Karpas-422 (cell line): ENCODE measurements around the gene DGLUCY. TPM values are rescaled to one million over a fixed set of nuclear protein-coding genes. Genes with fewer than 3 reads are reported as not detected.

Experiments
- DNase-seq: peaks from one replicate; pipeline ENCODE4 v3.0.0-alpha.2; 2015
- H2AFZ ChIP-seq: fragments of 200-600 bp; sonication (generic); 2 replicates; pipeline ENCODE4 v1.6.1; 2014; ENCODE audit warnings: antibody characterized with exemption, low read length, mixed read lengths
- H3K27ac ChIP-seq: fragments of 200-600 bp; sonication (generic); 2 replicates; pipeline ENCODE4 v1.5.1; 2014; ENCODE audit warnings: mild to moderate bottlenecking, low read length, moderate library complexity
- H3K27me3 ChIP-seq: fragments of 200-600 bp; sonication (generic); 2 replicates; pipeline ENCODE4 v1.6.1; 2014; ENCODE audit warnings: low read length, mixed read lengths
- H3K36me3 ChIP-seq: fragments of 200-600 bp; sonication (generic); 2 replicates; pipeline ENCODE4 v1.6.1; 2014; ENCODE audit warnings: low read length, mixed read lengths; ENCODE audit not compliant: insufficient read depth
- H3K4me1 ChIP-seq: fragments of 200-600 bp; sonication (generic); 2 replicates; pipeline ENCODE4 v1.6.1; 2014; ENCODE audit warnings: mild to moderate bottlenecking, low read length, mixed read lengths
- H3K4me2 ChIP-seq: fragments of 200-600 bp; sonication (generic); 2 replicates; pipeline ENCODE4 v1.6.1; 2014; ENCODE audit warnings: low read length, low read depth, mild to moderate bottlenecking; ENCODE audit not compliant: poor library complexity, severe bottlenecking
- H3K4me3 ChIP-seq: fragments of 200-600 bp; sonication (generic); 2 replicates; pipeline ENCODE4 v1.5.1; 2014; ENCODE audit warnings: mild to moderate bottlenecking, antibody characterized with exemption, low read length, mixed read lengths
- H3K79me2 ChIP-seq: fragments of 200-600 bp; sonication (generic); 2 replicates; pipeline ENCODE4 v1.6.1; 2014; ENCODE audit warnings: mild to moderate bottlenecking, low read length, mixed read lengths
- H3K9ac ChIP-seq: fragments of 200-600 bp; sonication (generic); 2 replicates; pipeline ENCODE4 v1.6.0; 2014; ENCODE audit warnings: low read length
- H3K9me2 ChIP-seq: fragments of 200-600 bp; sonication (generic), shearing (Covaris generic); replicated peaks from 2 replicates; pipeline ENCODE4 v1.6.0; 2014; ENCODE audit warnings: mild to moderate bottlenecking, low read length, moderate library complexity; ENCODE audit not compliant: insufficient read depth
- H3K9me3 ChIP-seq: fragments of 300-700, 200-600 bp; sonication (generic); 2 replicates; pipeline ENCODE4 v1.6.1; 2014; ENCODE audit warnings: low read length, mixed read lengths
- H4K20me1 ChIP-seq: fragments of 200-600 bp; sonication (generic); 2 replicates; pipeline ENCODE4 v1.6.1; 2014; ENCODE audit warnings: mild to moderate bottlenecking, antibody characterized with exemption, low read length, low read depth; ENCODE audit not compliant: insufficient read depth
- total RNA-seq: library from RNA; depleted of rRNA; stranded (reverse); fragments of >200 nt; shearing (Covaris generic); gene quantifications from 2 replicates; pipeline ENCODE4 v1.2.3, GENCODE V29; 2014; ENCODE audit warnings: low replicate concordance

The DGLUCY gene
- total RNA-seq, 1 experiment from 2014 or later = 99.9 TPM

GRCh38 chr14:91170504-91171121 is 56.7 kb downstream of the DGLUCY start:
- Histone ChIP-seq H3K79me2 (no peaks in the 10 kb centered on the region), H3K4me3 (no peak overlapping the region), H3K9me2 (no peaks in the 10 kb centered on the region), H4K20me1 (no peaks in the 10 kb centered on the region), H3K27me3 (no peaks in the 10 kb centered on the region), H3K4me2 (no peak overlapping the region), H3K4me1 (no peaks in the 10 kb centered on the region), H3K9ac (no peak overlapping the region), H3K27ac (no peak overlapping the region), H3K36me3 (peaks cover 9% of the 10 kb centered on the region; the same call in 1 of the 2 replicates), H3K9me3 (no peaks in the 10 kb centered on the region), H2AFZ (no peak overlapping the region)
- DNase-seq = no peak

- Histone ChIP-seq H3K27ac (no peak overlapping the region), H3K4me1 (no peaks in the 10 kb centered on the region), H3K79me2 (no peaks in the 10 kb centered on the region), H3K27me3 (no peaks in the 10 kb centered on the region), H3K9me2 (no peaks in the 10 kb centered on the region), H4K20me1 (no peaks in the 10 kb centered on the region), H3K9me3 (no peaks in the 10 kb centered on the region), H2AFZ (no peak overlapping the region), H3K9ac (no peak overlapping the region), H3K36me3 (0 out of 2 replicates have a peak, but pooled peaks cover 6% of the 10 kb centered on the region), H3K4me3 (no peak overlapping the region), H3K4me2 (no peak overlapping the region)
- no peak for DNase-seq
Measured at GRCh38 chr14:91171291-91171690, 57.4 kb downstream of the DGLUCY start.

- H3K36me3 ChIP-seq = 0 out of 2 replicates have a peak, but pooled peaks cover 3% of the 10 kb centered on the region
Measured at GRCh38 chr14:91173221-91173670, 59.4 kb downstream of the DGLUCY start.

GRCh38 chr14:91173904-91174303 is 60.0 kb downstream of the DGLUCY start:
- Histone ChIP-seq H4K20me1 (no peaks in the 10 kb centered on the region), H2AFZ (no peak overlapping the region), H3K9ac (no peak overlapping the region), H3K9me3 (no peaks in the 10 kb centered on the region), H3K9me2 (no peaks in the 10 kb centered on the region), H3K4me1 (no peaks in the 10 kb centered on the region), H3K4me2 (no peak overlapping the region), H3K79me2 (no peaks in the 10 kb centered on the region), H3K4me3 (no peak overlapping the region), H3K27me3 (no peaks in the 10 kb centered on the region), H3K27ac (no peak overlapping the region), H3K36me3 (0 out of 2 replicates have a peak, but pooled peaks cover 4% of the 10 kb centered on the region)
- no peak for DNase-seq

More at GRCh38 chr14:91173221-91173670, 59.4 kb downstream of the DGLUCY start:
- Histone ChIP-seq H3K4me2 (no peak overlapping the region), H3K4me1 (no peaks in the 10 kb centered on the region), H3K27me3 (no peaks in the 10 kb centered on the region), H2AFZ (no peak overlapping the region), H3K9me3 (no peaks in the 10 kb centered on the region), H3K27ac (no peak overlapping the region), H3K9me2 (no peaks in the 10 kb centered on the region), H4K20me1 (no peaks in the 10 kb centered on the region), H3K4me3 (no peak overlapping the region), H3K9ac (no peak overlapping the region), H3K79me2 (no peaks in the 10 kb centered on the region)
- DNase-seq = peak; percentile 91

GRCh38 chr14:91175291-91176201 is 61.7 kb downstream of the DGLUCY start:
- no peaks in the 10 kb centered on the region for H3K79me2 ChIP-seq
- no peak overlapping the region for H3K27ac ChIP-seq
- H4K20me1 ChIP-seq = no peaks in the 10 kb centered on the region
- H3K4me2 ChIP-seq = no peak overlapping the region
- no peak overlapping the region for H3K4me3 ChIP-seq
- no peaks in the 10 kb centered on the region for H3K4me1 ChIP-seq
- DNase-seq = no peak
- H3K9ac ChIP-seq = no peak overlapping the region
- H3K9me3 ChIP-seq = no peaks in the 10 kb centered on the region
- H3K36me3 ChIP-seq = peaks cover 7% of the 10 kb centered on the region; the same call in 1 of the 2 replicates
- H3K27me3 ChIP-seq = no peaks in the 10 kb centered on the region
- no peaks in the 10 kb centered on the region for H3K9me2 ChIP-seq
- no peak overlapping the region for H2AFZ ChIP-seq

GRCh38 chr14:91177073-91178034 is 63.5 kb downstream of the DGLUCY start:
- Histone ChIP-seq H3K4me1 (no peaks in the 10 kb centered on the region), H3K4me3 (no peak overlapping the region), H3K9ac (no peak overlapping the region), H3K9me2 (no peaks in the 10 kb centered on the region), H3K27me3 (no peaks in the 10 kb centered on the region), H3K79me2 (no peaks in the 10 kb centered on the region), H3K27ac (no peak overlapping the region), H3K4me2 (no peak overlapping the region), H3K9me3 (no peaks in the 10 kb centered on the region), H2AFZ (no peak overlapping the region), H4K20me1 (no peaks in the 10 kb centered on the region), H3K36me3 (peaks cover 17% of the 10 kb centered on the region)
- peak; percentile 92 for DNase-seq

- no peak for DNase-seq
- Histone ChIP-seq H3K79me2 (no peaks in the 10 kb centered on the region), H3K9me2 (no peaks in the 10 kb centered on the region), H3K9ac (no peak overlapping the region), H3K9me3 (no peaks in the 10 kb centered on the region), H3K4me1 (no peaks in the 10 kb centered on the region), H3K36me3 (peaks cover 20% of the 10 kb centered on the region), H2AFZ (no peak overlapping the region), H3K27me3 (no peaks in the 10 kb centered on the region), H3K27ac (no peak overlapping the region), H3K4me3 (no peak overlapping the region), H3K4me2 (no peak overlapping the region), H4K20me1 (no peaks in the 10 kb centered on the region)
Measured at GRCh38 chr14:91180611-91181010, 66.7 kb downstream of the DGLUCY start.
